NT2/D1 (cell line): ENCODE measurements around the gene GOT2.
A peak's percentile ranks its signal among the peaks of the same experiment; 100 is the strongest.

ENCODE experiments used
- DNase-seq: peaks from one replicate; pipeline ENCODE4 v3.0.0-alpha.2; 2011; ENCODE audit warnings: low read depth, low spot score
- H3K27me3 ChIP-seq: 2 replicates; pipeline ENCODE4 v1.6.0; 2011; ENCODE audit warnings: mild to moderate bottlenecking; ENCODE audit not compliant: insufficient read length, insufficient read depth
- H3K36me3 ChIP-seq: 2 replicates; pipeline ENCODE4 v1.6.1; 2011; ENCODE audit warnings: mild to moderate bottlenecking, low read length, mixed read lengths; ENCODE audit not compliant: insufficient read depth, insufficient read length
- H3K4me1 ChIP-seq: 2 replicates; pipeline ENCODE4 v1.5.1; 2011; ENCODE audit not compliant: insufficient read depth, insufficient read length
- H3K4me3 ChIP-seq: 2 replicates; pipeline ENCODE4 v1.5.1; 2011; ENCODE audit warnings: low read depth; ENCODE audit not compliant: insufficient read length
- H3K9ac ChIP-seq: 2 replicates; pipeline ENCODE4 v1.6.0; 2011; ENCODE audit warnings: low read depth; ENCODE audit not compliant: insufficient read length
- H3K9me3 ChIP-seq: 2 replicates; pipeline ENCODE4 v1.5.1; 2011; ENCODE audit warnings: mild to moderate bottlenecking, low read length; ENCODE audit not compliant: insufficient read depth
- SUZ12 ChIP-seq: IDR thresholded peaks from 2 replicates; pipeline ENCODE4 v1.6.1; 2011; ENCODE audit not compliant: insufficient read length, insufficient read depth; ENCODE audit errors: extremely low read depth
- YY1 ChIP-seq: IDR thresholded peaks from 2 replicates; pipeline ENCODE4 v1.6.1; 2011; ENCODE audit not compliant: insufficient read length, insufficient read depth
- ZNF274 ChIP-seq: IDR thresholded peaks from 2 replicates; pipeline ENCODE4 v1.6.1; 2011; ENCODE audit warnings: mild to moderate bottlenecking, low read depth, low read length

GOT2 gene

DNA sequence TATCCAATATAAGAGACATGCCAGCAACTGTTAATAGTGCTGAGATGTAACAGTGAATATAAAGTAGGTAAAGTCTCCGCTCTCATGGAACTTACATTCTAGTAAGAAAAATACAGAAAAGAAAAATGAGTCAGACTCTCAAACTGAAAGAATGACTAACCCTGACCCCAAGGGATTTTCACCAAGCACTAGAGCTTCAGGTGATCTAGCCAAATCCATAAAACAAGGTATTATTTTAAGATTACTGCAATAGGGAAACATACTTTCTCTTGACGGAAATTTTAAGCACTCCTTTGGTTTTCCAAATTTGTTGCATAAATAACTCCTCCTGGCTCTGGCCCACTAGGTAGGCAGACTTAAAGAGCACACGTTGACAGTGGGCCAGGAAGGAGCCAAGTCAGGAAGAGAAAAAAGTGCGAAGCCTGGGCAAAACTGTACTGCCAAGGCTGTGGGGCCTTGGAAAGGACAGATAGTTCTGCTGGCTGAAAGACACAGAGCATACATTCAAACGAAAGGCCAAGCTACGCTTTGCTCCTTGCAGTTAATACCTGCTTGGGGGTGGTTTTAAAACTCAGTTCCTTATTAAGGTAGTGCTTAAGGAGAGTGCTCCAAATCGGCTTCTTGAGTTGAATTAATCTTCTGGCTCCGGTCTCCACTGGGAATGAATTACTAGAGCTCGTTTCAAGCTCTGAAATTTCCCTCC is 1.4 kb downstream of the GOT2 start:
- Histone ChIP-seq H3K27me3 (no peaks in the 10 kb centered on the region), H3K9me3 (no peaks in the 10 kb centered on the region), H3K36me3 (peaks cover 25% of the 10 kb centered on the region), H3K9ac (peak overlapping the region; percentile 90), H3K4me1 (no peaks in the 10 kb centered on the region), H3K4me3 (peak overlapping the region; percentile 92)
- no peak for DNase-seq
- no peak for TF ChIP-seq ZNF274
- TF ChIP-seq YY1 = no peak
- no peak for TF ChIP-seq SUZ12

GRCh38 chr16:58730724-58731370 is 3.3 kb downstream of the GOT2 start:
- Histone ChIP-seq H3K9ac (no peak overlapping the region), H3K9me3 (no peaks in the 10 kb centered on the region), H3K4me3 (no peak overlapping the region), H3K27me3 (no peaks in the 10 kb centered on the region), H3K4me1 (no peaks in the 10 kb centered on the region), H3K36me3 (peaks cover 29% of the 10 kb centered on the region)
- TF ChIP-seq YY1 (no peak), SUZ12 (no peak), ZNF274 (no peak)
- DNase-seq = no peak

DNA sequence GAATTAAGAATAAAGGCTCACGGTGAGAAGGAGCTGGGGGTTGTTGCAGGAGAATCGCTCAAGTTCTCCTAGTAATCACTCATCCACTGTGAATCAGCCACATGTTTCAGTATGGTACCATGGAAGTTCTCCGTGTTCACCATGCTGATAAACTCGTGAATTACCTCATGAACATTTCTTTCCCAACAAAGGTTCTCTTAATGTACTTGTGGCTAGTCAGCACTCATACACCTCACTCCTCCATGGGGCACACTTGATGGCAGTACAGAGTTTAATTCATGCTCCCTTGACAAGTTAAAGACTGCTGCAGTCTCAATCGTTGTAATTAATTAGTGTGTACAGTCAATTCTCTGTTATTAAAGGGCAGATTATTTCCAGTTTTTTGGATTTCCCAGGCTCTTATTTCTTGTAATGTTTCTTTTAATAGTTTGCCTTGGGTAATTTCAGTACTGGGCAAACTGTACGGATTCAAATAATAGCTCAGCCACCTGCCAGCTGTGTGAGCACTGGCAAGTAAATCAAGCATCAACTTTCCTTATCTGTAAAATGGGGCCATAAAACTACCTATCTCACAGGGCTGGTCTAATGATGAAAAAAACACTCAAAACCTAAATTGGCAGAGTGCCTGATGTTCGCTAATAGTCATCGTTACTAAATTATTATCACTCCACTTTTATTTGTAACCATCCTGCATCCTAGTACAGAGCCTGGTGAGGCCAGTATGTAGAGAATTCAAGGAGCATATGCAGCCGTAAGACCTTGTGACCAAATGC is 6.1 kb downstream of the GOT2 start:
- no peak overlapping the region for H3K4me3 ChIP-seq
- no peak for TF ChIP-seq YY1
- no peak for TF ChIP-seq ZNF274
- TF ChIP-seq SUZ12 = no peak
- H3K9ac ChIP-seq = no peak overlapping the region
- no peaks in the 10 kb centered on the region for H3K4me1 ChIP-seq
- H3K9me3 ChIP-seq = no peaks in the 10 kb centered on the region
- DNase-seq = no peak
- H3K36me3 ChIP-seq = peaks cover 36% of the 10 kb centered on the region
- no peaks in the 10 kb centered on the region for H3K27me3 ChIP-seq

GRCh38 chr16:58727028-58727781 is 6.9 kb downstream of the GOT2 start:
- no peak for DNase-seq
- TF ChIP-seq YY1 (no peak), ZNF274 (no peak), SUZ12 (no peak)
- peaks cover 42% of the 10 kb centered on the region for H3K36me3 ChIP-seq
- no peaks in the 10 kb centered on the region for H3K4me1 ChIP-seq
- no peak overlapping the region for H3K9ac ChIP-seq
- H3K27me3 ChIP-seq = no peaks in the 10 kb centered on the region
- H3K9me3 ChIP-seq = no peaks in the 10 kb centered on the region
- no peak overlapping the region for H3K4me3 ChIP-seq

GRCh38 chr16:58723109-58723508 is 11.0 kb downstream of the GOT2 start:
- H3K4me3 ChIP-seq = no peak overlapping the region
- no peak for DNase-seq
- peaks cover 58% of the 10 kb centered on the region for H3K36me3 ChIP-seq
- H3K27me3 ChIP-seq = no peaks in the 10 kb centered on the region
- TF ChIP-seq YY1 (no peak), SUZ12 (no peak), ZNF274 (no peak)
- H3K9ac ChIP-seq = no peak overlapping the region
- no peaks in the 10 kb centered on the region for H3K9me3 ChIP-seq
- no peaks in the 10 kb centered on the region for H3K4me1 ChIP-seq

GRCh38 chr16:58717994-58718393 is 16.1 kb downstream of the GOT2 start:
- peaks cover 93% of the 10 kb centered on the region for H3K36me3 ChIP-seq
- H3K27me3 ChIP-seq = no peaks in the 10 kb centered on the region
- H3K9ac ChIP-seq = no peak overlapping the region
- no peak for DNase-seq
- no peak overlapping the region for H3K4me3 ChIP-seq
- no peaks in the 10 kb centered on the region for H3K4me1 ChIP-seq
- TF ChIP-seq YY1 = no peak
- no peak for TF ChIP-seq ZNF274
- TF ChIP-seq SUZ12 = no peak
- H3K9me3 ChIP-seq = no peaks in the 10 kb centered on the region

DNA sequence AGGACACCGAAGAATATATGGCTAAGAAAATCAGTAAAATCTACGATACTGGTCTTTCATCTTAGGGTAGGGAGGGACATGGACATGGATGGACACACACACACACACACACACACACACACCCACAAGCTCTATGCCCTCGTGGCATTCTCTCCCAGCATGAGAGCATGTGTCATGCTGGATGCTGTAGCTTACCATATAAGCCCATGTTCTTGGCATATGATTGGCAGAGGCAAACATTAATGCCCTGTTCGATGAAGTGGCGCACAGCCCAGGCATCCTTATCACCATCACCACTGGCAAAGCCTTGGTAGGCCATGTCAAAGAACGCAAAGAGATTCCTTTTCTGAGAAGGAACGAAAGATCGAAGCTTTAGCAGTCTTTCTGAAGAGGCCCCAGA is 17.6 kb downstream of the GOT2 start:
- peaks cover 92% of the 10 kb centered on the region for H3K36me3 ChIP-seq
- H3K4me1 ChIP-seq = no peaks in the 10 kb centered on the region
- TF ChIP-seq SUZ12 (no peak), YY1 (no peak), ZNF274 (no peak)
- H3K9ac ChIP-seq = no peak overlapping the region
- H3K4me3 ChIP-seq = no peak overlapping the region
- no peaks in the 10 kb centered on the region for H3K9me3 ChIP-seq
- DNase-seq = no peak
- H3K27me3 ChIP-seq = no peaks in the 10 kb centered on the region
